Stimulated activated CD4-positive, alpha-beta T cell treated with anti-CD3 and anti-CD28 coated beads, Interleukin-4, amount 100 ng/mL, for 24 hours (primary cell): ENCODE results near the gene C8G.

Experiments used
- DNase-seq: peaks from one replicate; pipeline ENCODE4 v3.0.0-alpha.2; 2020

The C8G gene

GRCh38 chr9:136970361-136970760, 25.3 kb downstream of the C8G start:
- no peak for DNase-seq

- DNase-seq: no peak
Observed at GRCh38 chr9:136971746-136972145, 26.7 kb downstream of the C8G start.

GRCh38 chr9:136972335-136972734, 27.3 kb downstream of the C8G start:
- DNase-seq: no peak

- DNase-seq: no peak
Observed at GRCh38 chr9:136972743-136973142, 27.7 kb downstream of the C8G start.

- DNase-seq: no peak
Observed at GRCh38 chr9:136973618-136974617, 28.9 kb downstream of the C8G start.

GRCh38 chr9:136974817-136975535, 29.9 kb downstream of the C8G start:
- no peak for DNase-seq

- peak; percentile 39 for DNase-seq
Observed at GRCh38 chr9:136975644-136976043, 30.6 kb downstream of the C8G start.

- no peak for DNase-seq
Observed at GRCh38 chr9:136977223-136977622, 32.2 kb downstream of the C8G start, which contains the start of gene PTGDS. Gene PTGDS, plus strand, starts transcription at chr9:136977504. Its CDS starts 75 bp downstream, at chr9:136977579.

GRCh38 chr9:136977649-136978072, 32.6 kb downstream of the C8G start:
- no peak for DNase-seq

GRCh38 chr9:136978073-136978864, 33.2 kb downstream of the C8G start:
- DNase-seq: peak; percentile 72

GRCh38 chr9:136978865-136979544, 34.0 kb downstream of the C8G start:
- DNase-seq: no peak

GRCh38 chr9:136979769-136980587, 34.9 kb downstream of the C8G start:
- no peak for DNase-seq

GRCh38 chr9:136980669-136981478, 35.8 kb downstream of the C8G start:
- DNase-seq: no peak

- no peak for DNase-seq
Observed at GRCh38 chr9:136981588-136982231, 36.7 kb downstream of the C8G start.

- no peak for DNase-seq
Observed at GRCh38 chr9:136982232-136983051, 37.4 kb downstream of the C8G start, which contains the start of gene LCNL1. Gene LCNL1, plus strand, starts transcription at chr9:136982993. Its CDS starts 594 bp downstream, at chr9:136983587.

GRCh38 chr9:136983167-136983566, 38.1 kb downstream of the C8G start:
- DNase-seq: no peak

GRCh38 chr9:136983656-136984314, 38.7 kb downstream of the C8G start:
- DNase-seq: no peak

GRCh38 chr9:136984464-136985026, 39.5 kb downstream of the C8G start:
- DNase-seq: no peak
